OCI-LY3 (cell line): ENCODE results near the gene WSB1.

Source experiments
- H2AFZ ChIP-seq: fragments of 200-600, 300-600 bp; shearing (Covaris generic); 2 replicates; pipeline ENCODE4 v1.6.0; 2014; ENCODE audit warnings: antibody characterized with exemption, low read depth, low read length
- H3K27ac ChIP-seq: fragments of 200-600, 300-600 bp; sonication (generic); 2 replicates; pipeline ENCODE4 v1.5.1; 2014; ENCODE audit warnings: mild to moderate bottlenecking, low read length, moderate library complexity, mixed read lengths
- H3K27me3 ChIP-seq: fragments of 200-600, 300-600 bp; sonication (generic); 2 replicates; pipeline ENCODE4 v1.6.1; 2014; ENCODE audit warnings: low read depth, low read length, mixed read lengths
- H3K36me3 ChIP-seq: fragments of 200-600, 300-600 bp; sonication (generic); replicated peaks from 2 replicates; pipeline ENCODE3; 2014; ENCODE audit warnings: low read depth, low read length, mixed read lengths
- H3K4me1 ChIP-seq: fragments of 300-600, 200-600 bp; sonication (generic); 2 replicates; pipeline ENCODE4 v1.6.1; 2014; ENCODE audit warnings: low read length, mixed read lengths
- H3K4me2 ChIP-seq: fragments of 200-600, 300-600 bp; sonication (generic); 2 replicates; pipeline ENCODE4 v1.6.1; 2014; ENCODE audit warnings: low read length, mixed read lengths
- H3K4me3 ChIP-seq: fragments of 300-600, 200-600 bp; sonication (generic); 2 replicates; pipeline ENCODE4 v1.5.1; 2014; ENCODE audit warnings: antibody characterized with exemption, mild to moderate bottlenecking, low read length, moderate library complexity
- H3K79me2 ChIP-seq: fragments of 300-600, 200-600 bp; shearing (Covaris generic); 2 replicates; pipeline ENCODE4 v1.6.1; 2014; ENCODE audit warnings: mild to moderate bottlenecking, low read length, mixed read lengths
- H3K9ac ChIP-seq: fragments of 300-600, 200-600 bp; shearing (Covaris generic); 2 replicates; pipeline ENCODE4 v1.6.0; 2014; ENCODE audit warnings: mild to moderate bottlenecking, low read length, moderate library complexity
- H3K9me3 ChIP-seq: fragments of 200-600, 300-600 bp; shearing (Covaris generic); 2 replicates; pipeline ENCODE4 v1.6.1; 2014; ENCODE audit warnings: low read length, mixed read lengths; ENCODE audit not compliant: insufficient read depth
- H4K20me1 ChIP-seq: fragments of 200-600, 300-600 bp; sonication (generic); 2 replicates; pipeline ENCODE4 v1.6.1; 2016; ENCODE audit warnings: low read length, mixed read lengths; ENCODE audit not compliant: insufficient read depth
- CTCF ChIP-seq: fragments of 200-600, 300-600 bp; sonication (generic); IDR thresholded peaks from 2 replicates; pipeline ENCODE4 v1.5.1; 2014; ENCODE audit warnings: antibody characterized with exemption, low read length, low read depth
- EZH2phosphoT487 ChIP-seq: fragments of 200-600 bp; shearing (Covaris generic); IDR thresholded peaks from 2 replicates; pipeline ENCODE4 v1.6.1; 2018; ENCODE audit warnings: antibody characterized with exemption, mixed run types, low read depth

WSB1 gene

DNA sequence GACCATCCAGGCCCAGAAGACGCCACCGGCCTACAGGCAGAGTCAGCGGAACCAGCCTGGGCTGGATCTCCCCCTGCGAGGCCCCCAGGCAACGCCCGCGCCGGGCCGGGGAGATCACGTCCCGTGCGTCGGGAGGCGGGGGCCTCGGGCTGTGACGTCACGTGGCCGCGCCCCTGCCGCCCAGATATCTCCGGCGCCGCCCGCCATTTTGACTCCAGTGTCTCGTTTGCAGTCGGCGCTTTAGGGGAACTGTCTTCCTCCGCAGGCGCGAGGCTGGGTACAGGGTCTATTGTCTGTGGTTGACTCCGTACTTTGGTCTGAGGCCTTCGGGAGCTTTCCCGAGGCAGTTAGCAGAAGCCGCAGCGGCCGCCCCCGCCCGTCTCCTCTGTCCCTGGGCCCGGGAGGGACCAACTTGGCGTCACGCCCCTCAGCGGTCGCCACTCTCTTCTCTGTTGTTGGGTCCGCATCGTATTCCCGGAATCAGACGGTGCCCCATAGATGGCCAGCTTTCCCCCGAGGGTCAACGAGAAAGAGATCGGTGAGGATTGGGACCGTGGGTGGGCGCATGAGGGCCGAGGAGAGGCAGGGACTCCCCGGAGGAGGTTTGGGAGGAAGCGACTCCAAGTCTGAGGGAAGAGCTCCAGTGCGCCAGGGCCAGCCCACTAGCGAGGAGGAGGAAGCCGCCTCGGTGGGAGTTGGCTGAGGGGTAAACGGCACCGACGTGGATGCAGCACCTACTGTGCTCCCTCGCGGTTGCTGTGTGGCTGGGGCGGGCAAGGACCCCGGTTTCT is at the start of gene WSB1:
Gene WSB1 (plus strand): TSS at position 217 of the 791 bp plus-strand sequence. CDS start 282 bp downstream, at position 499.
- H3K79me2 ChIP-seq: peaks cover 46% of the 10 kb centered on the region
- peak within 1 kb of the TSS; percentile 93 for H2AFZ ChIP-seq

DNA sequence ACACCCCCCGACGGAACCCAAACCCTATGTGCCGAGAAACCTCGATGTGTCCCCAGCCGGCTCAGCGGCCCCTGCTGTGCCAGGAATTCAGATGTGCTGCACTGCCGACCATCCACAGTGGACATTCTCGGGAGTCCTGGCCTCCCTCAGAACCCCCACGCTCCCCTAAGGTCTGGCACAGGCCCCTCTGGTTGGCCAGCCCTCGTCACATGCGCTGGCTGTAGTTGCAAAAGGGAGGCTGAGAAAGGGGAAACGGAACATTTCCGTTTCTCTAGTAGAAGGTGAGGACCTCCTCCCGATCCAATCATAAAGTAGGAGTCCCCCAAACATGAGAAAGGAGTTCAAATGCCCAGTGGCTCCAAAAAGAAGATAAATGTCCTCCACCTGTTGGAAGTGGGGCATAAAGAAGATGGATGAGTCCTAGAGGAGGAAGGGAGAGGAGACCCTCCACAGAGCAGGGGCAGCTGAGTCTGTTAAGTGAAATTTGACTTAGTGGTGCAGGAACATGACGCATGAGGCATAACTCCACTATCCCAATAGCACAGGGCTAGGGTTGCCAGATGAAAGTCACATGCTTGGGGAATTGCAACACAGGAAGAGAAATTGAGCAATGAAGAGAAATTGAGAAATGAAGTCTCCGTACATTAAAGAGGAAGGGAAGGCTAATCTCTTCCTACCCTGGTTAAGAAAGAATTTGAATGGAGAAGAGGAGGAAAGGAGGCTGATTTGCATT is 49.3 kb upstream of the WSB1 start:
- no peak overlapping the region for H3K9ac ChIP-seq
- H3K79me2 ChIP-seq: no peaks in the 10 kb centered on the region
- H3K4me2 ChIP-seq: peak overlapping the region; percentile 23
- no peaks in the 10 kb centered on the region for H3K9me3 ChIP-seq
- TF ChIP-seq CTCF (no peak), EZH2phosphoT487 (no peak)
- no peak overlapping the region for H3K27ac ChIP-seq
- H3K36me3 ChIP-seq: no peaks in the 10 kb centered on the region
- peaks cover 66% of the 10 kb centered on the region for H3K27me3 ChIP-seq
- H4K20me1 ChIP-seq: peaks cover 30% of the 10 kb centered on the region
- H3K4me3 ChIP-seq: no peak overlapping the region
- peaks cover 43% of the 10 kb centered on the region for H3K4me1 ChIP-seq
- no peak overlapping the region for H2AFZ ChIP-seq

More for the DNA sequence above, at the start of gene WSB1:
- Histone ChIP-seq H3K27me3 (peaks cover 8% of the 10 kb centered on the region), H3K27ac (peak within 1 kb of the TSS; percentile 80), H3K4me1 (peaks cover 17% of the 10 kb centered on the region), H3K4me2 (peak within 1 kb of the TSS; percentile 95), H4K20me1 (peaks cover 37% of the 10 kb centered on the region), H3K4me3 (peak within 1 kb of the TSS; percentile 95), H3K9ac (peak within 1 kb of the TSS; percentile 92), H3K9me3 (no peaks in the 10 kb centered on the region), H3K36me3 (peaks cover 4% of the 10 kb centered on the region)
- TF ChIP-seq EZH2phosphoT487: no peak
- peak; percentile 18; the same call in 1 of the 2 replicates for TF ChIP-seq CTCF

DNA sequence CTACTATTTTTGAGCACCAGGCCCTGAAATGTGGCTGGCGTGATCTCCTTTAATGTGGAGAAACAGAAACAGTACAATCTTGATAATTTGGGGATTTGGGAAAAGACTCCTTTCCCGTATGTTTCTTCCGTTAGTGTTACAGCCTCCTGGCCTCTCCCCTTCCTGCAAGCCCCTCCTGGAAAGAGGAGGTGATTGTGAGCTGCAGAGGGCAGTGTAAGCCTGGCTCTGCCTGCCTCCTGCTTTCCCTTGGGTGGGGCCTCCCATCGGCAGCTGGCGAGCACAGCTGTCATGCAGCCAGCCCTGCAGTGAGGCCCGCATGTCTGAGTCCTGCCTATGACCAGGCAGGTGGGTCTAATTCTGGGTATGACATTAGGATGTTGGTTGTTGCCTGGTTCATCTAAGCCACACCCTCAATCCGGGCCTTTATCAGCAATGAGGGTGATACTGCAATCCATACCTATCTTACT is 48.7 kb upstream of the WSB1 start:
- H4K20me1 ChIP-seq: peaks cover 30% of the 10 kb centered on the region
- no peak overlapping the region for H3K9ac ChIP-seq
- no peak overlapping the region for H2AFZ ChIP-seq
- H3K9me3 ChIP-seq: no peaks in the 10 kb centered on the region
- H3K27ac ChIP-seq: no peak overlapping the region
- peak overlapping the region; percentile 23 for H3K4me2 ChIP-seq
- no peaks in the 10 kb centered on the region for H3K79me2 ChIP-seq
- TF ChIP-seq CTCF: peak; percentile 80
- no peak for TF ChIP-seq EZH2phosphoT487
- H3K27me3 ChIP-seq: peaks cover 63% of the 10 kb centered on the region
- H3K4me3 ChIP-seq: no peak overlapping the region
- peaks cover 37% of the 10 kb centered on the region for H3K4me1 ChIP-seq
- H3K36me3 ChIP-seq: no peaks in the 10 kb centered on the region

DNA sequence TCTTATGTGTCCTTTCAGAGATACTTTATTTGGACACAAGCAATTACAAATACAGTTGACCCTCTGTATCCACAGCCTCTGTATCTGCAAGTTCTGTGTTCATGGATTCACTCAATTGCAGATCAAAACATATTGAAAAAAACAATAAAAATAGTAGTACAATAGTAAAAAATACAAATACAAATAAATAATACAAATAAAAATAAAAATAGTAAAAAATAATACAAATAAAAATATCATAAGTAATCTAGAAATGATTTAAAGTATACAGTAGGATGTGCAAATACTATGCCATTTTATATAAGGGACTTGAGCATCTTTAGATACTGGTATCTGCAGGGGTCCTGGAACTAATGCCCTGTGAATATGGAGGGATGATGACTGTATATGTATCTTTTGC is 47.4 kb upstream of the WSB1 start:
- Histone ChIP-seq H3K4me3 (no peak overlapping the region), H3K27ac (no peak overlapping the region), H3K79me2 (no peaks in the 10 kb centered on the region), H3K9me3 (no peaks in the 10 kb centered on the region), H2AFZ (no peak overlapping the region), H3K4me1 (peaks cover 24% of the 10 kb centered on the region), H4K20me1 (peaks cover 27% of the 10 kb centered on the region), H3K27me3 (peaks cover 57% of the 10 kb centered on the region), H3K36me3 (no peaks in the 10 kb centered on the region), H3K4me2 (no peak overlapping the region), H3K9ac (no peak overlapping the region)
- TF ChIP-seq CTCF: no peak
- TF ChIP-seq EZH2phosphoT487: no peak
